Hematopoietic multipotent progenitor cell treated with erythropoietin and hydrocortisone succinate and interleukin-3 and kit ligand, for 6 days (in vitro differentiated cells): Measurements from ENCODE around the gene KYNU.
"Not testable (repeated sequence)": the region's sequence is repeated elsewhere in the genome, so short reads cannot be mapped to it uniquely, and the experiment has no call there.

Experiments used
- DNase-seq: peaks from one replicate; pipeline ENCODE4 v3.0.0-alpha.2; 2015

Gene KYNU

GRCh38 chr2:142920571-142920970, 43.1 kb downstream of the KYNU start:
- no peak for DNase-seq

- DNase-seq: no peak
These were observed 49.0 kb downstream of the KYNU start for GRCh38 chr2:142926445-142926844.

- no peak for DNase-seq
These were observed 53.5 kb downstream of the KYNU start for GRCh38 chr2:142930835-142931398.

- no peak for DNase-seq
These were observed 56.5 kb downstream of the KYNU start for GRCh38 chr2:142933916-142934315.

GRCh38 chr2:142935563-142936089, 58.2 kb downstream of the KYNU start:
- no peak for DNase-seq

GRCh38 chr2:142936629-142937028, 59.2 kb downstream of the KYNU start:
- no peak for DNase-seq

- no peak for DNase-seq
These were observed 59.9 kb downstream of the KYNU start for GRCh38 chr2:142937347-142937746.

GRCh38 chr2:142938240-142938639, 60.8 kb downstream of the KYNU start:
- DNase-seq: no peak

- no peak for DNase-seq
These were observed 63.3 kb downstream of the KYNU start for GRCh38 chr2:142940606-142941223.

GRCh38 chr2:142942690-142943089, 65.2 kb downstream of the KYNU start:
- no peak for DNase-seq

- no peak for DNase-seq
These were observed 66.8 kb downstream of the KYNU start for GRCh38 chr2:142944264-142944663.

GRCh38 chr2:142944721-142945120, 67.3 kb downstream of the KYNU start:
- DNase-seq: no peak

- no peak for DNase-seq
These were observed 69.5 kb downstream of the KYNU start for GRCh38 chr2:142946941-142947340.

GRCh38 chr2:142948723-142949122, 71.3 kb downstream of the KYNU start:
- not testable (repeated sequence) for DNase-seq

GRCh38 chr2:142950323-142950722, 72.9 kb downstream of the KYNU start:
- not testable (repeated sequence) for DNase-seq

- no peak for DNase-seq
These were observed 73.9 kb downstream of the KYNU start for GRCh38 chr2:142951190-142952007.

- no peak for DNase-seq
These were observed 74.6 kb downstream of the KYNU start for GRCh38 chr2:142952018-142952417.

GRCh38 chr2:142952793-142953494, 75.5 kb downstream of the KYNU start:
- DNase-seq: no peak

GRCh38 chr2:142954493-142954892, 77.0 kb downstream of the KYNU start:
- DNase-seq: no peak

- DNase-seq: no peak
These were observed 79.7 kb downstream of the KYNU start for GRCh38 chr2:142957144-142957543.

- no peak for DNase-seq
These were observed 83.7 kb downstream of the KYNU start for GRCh38 chr2:142961202-142961601.

GRCh38 chr2:142965443-142965842, 88.0 kb downstream of the KYNU start:
- no peak for DNase-seq

- DNase-seq: no peak
These were observed 88.8 kb downstream of the KYNU start for GRCh38 chr2:142966284-142966683.
